C4-2B (cell line): ENCODE data around the gene ANXA2.

ENCODE experiments used
- ZFX ChIP-seq: fragments of 450-650 bp; IDR thresholded peaks from 2 replicates; pipeline ENCODE4 v1.6.1; 2017
- TF ChIP-seq, protein P1 (sequence below): fragments of 450-650 bp; conservative IDR thresholded peaks from 2 replicates; pipeline ENCODE4 v1.5.1; 2017; ENCODE audit warnings: mild to moderate bottlenecking

DNA sequence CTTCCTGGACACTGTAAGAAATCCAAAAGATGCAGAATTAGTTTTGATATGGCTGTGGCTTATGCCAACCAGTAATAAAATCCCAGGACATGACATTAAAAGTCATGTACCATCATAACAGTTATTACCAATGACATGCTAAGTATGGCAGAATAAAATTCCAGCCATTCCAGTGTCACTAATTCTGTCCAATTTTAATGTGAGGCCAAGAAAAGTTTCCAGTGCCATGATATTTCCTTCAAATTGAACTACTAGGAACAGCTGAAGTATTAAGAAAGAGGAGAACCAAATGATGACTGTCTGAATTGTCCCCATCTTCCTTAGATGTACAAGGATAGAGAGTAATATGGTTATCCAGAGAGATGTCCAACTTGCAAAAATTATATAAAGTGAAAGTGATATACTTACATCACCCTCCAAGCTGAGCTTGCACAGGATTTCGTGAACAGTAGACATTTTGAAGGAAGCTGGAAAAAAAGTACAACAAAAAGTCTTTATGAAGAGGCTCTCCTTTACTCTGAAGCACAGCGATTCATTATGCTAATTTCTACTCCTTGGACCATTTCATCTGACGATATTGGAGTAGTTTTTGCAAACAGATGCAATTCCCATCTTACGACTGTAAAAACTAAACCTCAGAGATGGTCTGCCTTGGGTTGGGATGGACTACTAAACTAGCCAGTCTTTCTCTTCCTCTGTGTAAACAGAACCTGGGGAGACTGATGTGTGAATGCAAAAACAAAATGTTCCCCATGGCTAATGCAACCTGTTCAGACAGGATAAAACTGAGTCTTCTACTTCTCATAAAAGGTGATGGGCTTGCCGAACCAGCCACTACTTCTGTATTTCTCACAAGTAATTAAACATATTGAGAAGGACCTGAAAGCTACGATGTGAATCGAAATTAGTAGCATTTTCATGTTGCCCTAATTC, 11.9 kb downstream of the ANXA2 start:
- TF ChIP-seq, protein P1, sequence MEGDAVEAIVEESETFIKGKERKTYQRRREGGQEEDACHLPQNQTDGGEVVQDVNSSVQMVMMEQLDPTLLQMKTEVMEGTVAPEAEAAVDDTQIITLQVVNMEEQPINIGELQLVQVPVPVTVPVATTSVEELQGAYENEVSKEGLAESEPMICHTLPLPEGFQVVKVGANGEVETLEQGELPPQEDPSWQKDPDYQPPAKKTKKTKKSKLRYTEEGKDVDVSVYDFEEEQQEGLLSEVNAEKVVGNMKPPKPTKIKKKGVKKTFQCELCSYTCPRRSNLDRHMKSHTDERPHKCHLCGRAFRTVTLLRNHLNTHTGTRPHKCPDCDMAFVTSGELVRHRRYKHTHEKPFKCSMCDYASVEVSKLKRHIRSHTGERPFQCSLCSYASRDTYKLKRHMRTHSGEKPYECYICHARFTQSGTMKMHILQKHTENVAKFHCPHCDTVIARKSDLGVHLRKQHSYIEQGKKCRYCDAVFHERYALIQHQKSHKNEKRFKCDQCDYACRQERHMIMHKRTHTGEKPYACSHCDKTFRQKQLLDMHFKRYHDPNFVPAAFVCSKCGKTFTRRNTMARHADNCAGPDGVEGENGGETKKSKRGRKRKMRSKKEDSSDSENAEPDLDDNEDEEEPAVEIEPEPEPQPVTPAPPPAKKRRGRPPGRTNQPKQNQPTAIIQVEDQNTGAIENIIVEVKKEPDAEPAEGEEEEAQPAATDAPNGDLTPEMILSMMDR: no peak
- no peak for TF ChIP-seq ZFX
